Gastroesophageal sphincter (tissue), 3 donors: ENCODE results near the gene GMPR2.

Source experiments
- CTCF ChIP-seq, 4 experiments: fragments of 200-600 bp in 2 of 4; fragments of 450-650 bp in 2 of 4; sonication (generic) in 1 of 4; IDR thresholded peaks; one replicate each; pipeline ENCODE4 v1.5.1; 2017 to 2019; ENCODE audit warnings: antibody characterized with exemption in 4 of 4, mild to moderate bottlenecking in 2 of 4, moderate library complexity in 2 of 4
- EP300 ChIP-seq: sonication (generic); formaldehyde crosslinking; IDR thresholded peaks from one replicate; pipeline ENCODE4 v1.6.1; 2017; ENCODE audit warnings: antibody characterized with exemption, mild to moderate bottlenecking

GRCh38 chr14:24258548-24259265 lies 26.0 kb downstream of the GMPR2 start:
- TF ChIP-seq CTCF (IDR thresholded peaks at IDR 0.05): no peak
- TF ChIP-seq EP300: no peak
